ENCODE results near the gene CTBP2.

CTBP2 gene

GRCh38 chr10:125125951-125126735 is 34.2 kb downstream of the CTBP2 start:
- DNase-seq (ENCODE audit: low read depth in 1 of 2, low spot score in 1 of 2) = no peak

GRCh38 chr10:125124907-125125306 is 35.5 kb downstream of the CTBP2 start:
- no peak for DNase-seq (ENCODE audit: low read depth in 1 of 2, low spot score in 1 of 2)

- DNase-seq (ENCODE audit: low read depth in 1 of 2, low spot score in 1 of 2) = no peak
Observed at GRCh38 chr10:125124115-125124487, 36.3 kb downstream of the CTBP2 start.

- DNase-seq (ENCODE audit: low read depth in 1 of 2, low spot score in 1 of 2) = no peak
Observed at GRCh38 chr10:125123476-125124114, 36.8 kb downstream of the CTBP2 start.

- DNase-seq (ENCODE audit: low read depth in 1 of 2, low spot score in 1 of 2) = no peak
Observed at GRCh38 chr10:125122566-125122965, 37.8 kb downstream of the CTBP2 start.

- no peak for DNase-seq (ENCODE audit: low read depth in 1 of 2, low spot score in 1 of 2)
Observed at GRCh38 chr10:125121003-125121402, 39.4 kb downstream of the CTBP2 start.

- DNase-seq (ENCODE audit: low read depth in 1 of 2, low spot score in 1 of 2) = no peak
Observed at GRCh38 chr10:125120053-125120710, 40.2 kb downstream of the CTBP2 start.

GRCh38 chr10:125118701-125119100 is 41.7 kb downstream of the CTBP2 start:
- no peak for DNase-seq (ENCODE audit: low read depth in 1 of 2, low spot score in 1 of 2)

- no peak for DNase-seq (ENCODE audit: low read depth in 1 of 2, low spot score in 1 of 2)
Observed at GRCh38 chr10:125118011-125118611, 42.3 kb downstream of the CTBP2 start.

GRCh38 chr10:125116652-125117310 is 43.6 kb downstream of the CTBP2 start:
- DNase-seq (ENCODE audit: low read depth in 1 of 2, low spot score in 1 of 2) = no peak

- no peak for DNase-seq (ENCODE audit: low read depth in 1 of 2, low spot score in 1 of 2)
Observed at GRCh38 chr10:125116041-125116649, 44.2 kb downstream of the CTBP2 start.

GRCh38 chr10:125115409-125115808 is 45.0 kb downstream of the CTBP2 start:
- no peak for DNase-seq (ENCODE audit: low read depth in 1 of 2, low spot score in 1 of 2)

GRCh38 chr10:125114761-125115391 is 45.5 kb downstream of the CTBP2 start:
- DNase-seq (ENCODE audit: low read depth in 1 of 2, low spot score in 1 of 2) = no peak

- DNase-seq (ENCODE audit: low read depth in 1 of 2, low spot score in 1 of 2) = no peak
Observed at GRCh38 chr10:125113691-125114371, 46.5 kb downstream of the CTBP2 start.

GRCh38 chr10:125112697-125113494 is 47.5 kb downstream of the CTBP2 start:
- no peak for DNase-seq (ENCODE audit: low read depth in 1 of 2, low spot score in 1 of 2)

- DNase-seq (ENCODE audit: low read depth in 1 of 2, low spot score in 1 of 2) = no peak
Observed at GRCh38 chr10:125111118-125111727, 49.1 kb downstream of the CTBP2 start.

GRCh38 chr10:125107965-125108580 is 52.3 kb downstream of the CTBP2 start:
- no peak for DNase-seq (ENCODE audit: low read depth in 1 of 2, low spot score in 1 of 2)

Data from activated CD4-positive, alpha-beta T cell treated with anti-CD3 and anti-CD28 coated beads, Interleukin-2, amount 50 U/mL, for 24 hours (primary cell).